H1 (cell line): Measurements from ENCODE around the gene DYSF. TPM values are rescaled to one million over a fixed set of nuclear protein-coding genes. Genes with fewer than 3 reads are reported as not detected.
A peak's percentile ranks its signal among the peaks of the same experiment; 100 is the strongest.

ENCODE experiments used
- CTCF ChIA-PET: fragments of 300-600 bp; sonication (Branson Sonifier 250); formaldehyde crosslinking; loops from one replicate; lab custom pipeline; 2021; ENCODE audit not compliant: partially characterized antibody; lab: Charles Lee
- POLR2A ChIA-PET: fragments of 300-600 bp; sonication (Branson Sonifier 250); formaldehyde crosslinking; loops from one replicate; lab custom pipeline; 2021; ENCODE audit warnings: inconsistent platforms; ENCODE audit not compliant: partially characterized antibody; lab: Charles Lee
- DNase-seq, 2 experiments: peaks; one replicate each; pipeline versions ENCODE4 v3.0.0 to v3.0.0-alpha.2; 2010 to 2022; ENCODE audit warnings: low spot score in 2 of 2, low read depth in 1 of 2, mixed read lengths in 1 of 2
- FAIRE-seq: peaks from 2 replicates; lab custom pipeline; 2011; peaks lifted over from hg19 to GRCh38; lab: Jason Lieb, UNC
- H2AFZ ChIP-seq: 2 replicates; pipeline ENCODE4 v1.8.1; 2012; ENCODE audit warnings: low read length, inconsistent platforms
- H2AK5ac ChIP-seq: 2 replicates; pipeline ENCODE4 v1.6.1; 2013; ENCODE audit warnings: low read depth, low read length
- H2BK120ac ChIP-seq: replicated peaks from 2 replicates; pipeline ENCODE3; 2013; ENCODE audit warnings: low read depth, low read length, inconsistent platforms
- H2BK12ac ChIP-seq: 2 replicates; pipeline ENCODE4 v1.6.1; 2013; ENCODE audit warnings: low read depth, low read length
- H2BK15ac ChIP-seq: 2 replicates; pipeline ENCODE4 v1.6.1; 2013; ENCODE audit warnings: low read length
- H2BK20ac ChIP-seq: 2 replicates; pipeline ENCODE4 v1.6.1; 2013; ENCODE audit warnings: low read length
- H2BK5ac ChIP-seq: 2 replicates; pipeline ENCODE4 v1.6.1; 2013; ENCODE audit warnings: low read depth, low read length
- H3K14ac ChIP-seq: 2 replicates; pipeline ENCODE4 v1.6.1; 2013; ENCODE audit warnings: inconsistent platforms; ENCODE audit not compliant: insufficient read length
- H3K18ac ChIP-seq: 2 replicates; pipeline ENCODE4 v1.6.1; 2013; ENCODE audit warnings: low read length; ENCODE audit errors: extremely low read depth
- H3K23ac ChIP-seq: 2 replicates; pipeline ENCODE4 v1.6.1; 2013; ENCODE audit warnings: inconsistent platforms; ENCODE audit not compliant: insufficient read length
- H3K23me2 ChIP-seq: 2 replicates; pipeline ENCODE4 v1.6.1; 2013; ENCODE audit warnings: low read depth, low read length
- H3K27ac ChIP-seq: 2 replicates; pipeline ENCODE4 v1.6.1; 2011; ENCODE audit warnings: low read depth, low read length, inconsistent platforms
- H3K27me3 ChIP-seq, 4 experiments: replicated peaks in 1 of 4; 1 replicate in 1 of 4; 2 replicates in 3 of 4; pipeline versions ENCODE4 v1.6.1 to v1.8.1; 2011 to 2013; ENCODE audit warnings: low read length in 3 of 4, mild to moderate bottlenecking in 3 of 4, inconsistent platforms in 2 of 4, mixed read lengths in 2 of 4, moderate library complexity in 1 of 4; ENCODE audit not compliant: control insufficient read depth in 3 of 4, insufficient read depth in 3 of 4; ENCODE audit errors: extremely low read depth in 1 of 4
- H3K36me3 ChIP-seq, 4 experiments: 2 replicates each; pipeline versions ENCODE4 v1.6.1 to v1.8.1; 2011 to 2013; ENCODE audit warnings: mild to moderate bottlenecking in 4 of 4, low read length in 3 of 4, moderate library complexity in 2 of 4, control low read depth in 1 of 4, inconsistent platforms in 1 of 4; ENCODE audit not compliant: insufficient read depth in 4 of 4, control insufficient read depth in 2 of 4
- H3K4ac ChIP-seq: replicated peaks from 2 replicates; pipeline ENCODE3; 2013; ENCODE audit warnings: low read length, low read depth, mixed read lengths, inconsistent platforms; ENCODE audit not compliant: insufficient read length
- H3K4me1 ChIP-seq, 4 experiments: replicated peaks in 1 of 4; 1 replicate in 1 of 4; 2 replicates in 3 of 4; pipeline versions ENCODE4 v1.6.1 to v1.8.1; 2011 to 2013; ENCODE audit warnings: low read length in 3 of 4, inconsistent platforms in 2 of 4, mixed read lengths in 1 of 4; ENCODE audit not compliant: insufficient read depth in 4 of 4, control insufficient read depth in 3 of 4
- H3K4me2 ChIP-seq, 2 experiments: 2 replicates each; pipeline versions ENCODE4 v1.6.1 to v1.8.1; 2011 to 2013; ENCODE audit warnings: low read depth in 2 of 2, low read length in 2 of 2, control low read depth in 1 of 2, inconsistent platforms in 1 of 2, mild to moderate bottlenecking in 1 of 2; ENCODE audit not compliant: insufficient read depth in 1 of 2
- H3K4me3 ChIP-seq, 4 experiments: fragments of 200-600, 300-600 bp in 1 of 4; sonication (generic), shearing (Covaris generic), sonication (Bioruptor Twin) in 1 of 4; 2 replicates each; pipeline versions ENCODE4 v1.5.1 to v1.8.1; 2011 to 2016; ENCODE audit warnings: low read length in 4 of 4, low read depth in 3 of 4, control low read depth in 2 of 4, inconsistent platforms in 2 of 4, mild to moderate bottlenecking in 2 of 4, mixed read lengths in 1 of 4, moderate library complexity in 1 of 4; ENCODE audit not compliant: insufficient read depth in 2 of 4; ENCODE audit errors: extremely low read depth in 1 of 4
- H3K56ac ChIP-seq: replicated peaks from 2 replicates; pipeline ENCODE3; 2013; ENCODE audit warnings: low read depth, mild to moderate bottlenecking, mixed read lengths, low read length, inconsistent platforms; ENCODE audit not compliant: insufficient read length
- H3K79me1 ChIP-seq: 2 replicates; pipeline ENCODE4 v1.6.1; 2013; ENCODE audit warnings: low read depth, low read length, control low read depth
- H3K79me2 ChIP-seq, 2 experiments: 2 replicates each; pipeline versions ENCODE4 v1.6.1 to v1.8.1; 2012 to 2013; ENCODE audit warnings: low read length in 2 of 2, mild to moderate bottlenecking in 2 of 2, inconsistent platforms in 1 of 2; ENCODE audit not compliant: insufficient read depth in 2 of 2, control insufficient read depth in 1 of 2
- H3K9ac ChIP-seq, 4 experiments: replicated peaks in 1 of 4; 1 replicate in 1 of 4; 2 replicates in 3 of 4; pipeline versions ENCODE4 v1.6.1 to v1.8.1; 2011 to 2013; ENCODE audit warnings: low read depth in 3 of 4, low read length in 3 of 4, control low read depth in 2 of 4, mild to moderate bottlenecking in 2 of 4, moderate library complexity in 2 of 4, inconsistent platforms in 1 of 4; ENCODE audit errors: extremely low read depth in 1 of 4
- H3K9me3 ChIP-seq, 2 experiments: 2 replicates each; pipeline versions ENCODE4 v1.6.1 to v1.8.1; 2012 to 2013; ENCODE audit warnings: mild to moderate bottlenecking in 2 of 2, moderate library complexity in 2 of 2, control low read depth in 1 of 2, inconsistent platforms in 1 of 2, low read depth in 1 of 2, low read length in 1 of 2, mixed read lengths in 1 of 2; ENCODE audit not compliant: insufficient read depth in 2 of 2
- H4K20me1 ChIP-seq, 2 experiments: replicated peaks in 1 of 2; 2 replicates each; pipeline versions ENCODE3 to v1.8.1; 2011 to 2013; ENCODE audit warnings: inconsistent platforms in 2 of 2, low read length in 2 of 2, mild to moderate bottlenecking in 1 of 2; ENCODE audit not compliant: insufficient read depth in 2 of 2, control insufficient read depth in 1 of 2
- H4K5ac ChIP-seq: 2 replicates; pipeline ENCODE4 v1.6.1; 2013; ENCODE audit warnings: low read length, low read depth, mixed read lengths, inconsistent platforms; ENCODE audit not compliant: insufficient read length
- H4K8ac ChIP-seq: 2 replicates; pipeline ENCODE4 v1.8.0; 2013; ENCODE audit warnings: mild to moderate bottlenecking, moderate library complexity, low read length, inconsistent platforms; ENCODE audit not compliant: insufficient read depth; ENCODE audit errors: extremely low read depth
- H4K91ac ChIP-seq: replicated peaks from 2 replicates; pipeline ENCODE3; 2013; ENCODE audit warnings: low read length, mixed read lengths, inconsistent platforms; ENCODE audit not compliant: insufficient read length
- CBX8 ChIP-seq: fragments of 300-800, 300-1000 bp; sonication (generic); IDR thresholded peaks from 2 replicates; pipeline ENCODE4 v1.7.1; 2016; ENCODE audit warnings: low read depth, low read length, borderline replicate concordance
- CEBPB ChIP-seq: IDR thresholded peaks from 2 replicates; pipeline ENCODE4 v1.6.1; 2012; ENCODE audit warnings: low read depth, low read length
- CREB1 ChIP-seq: IDR thresholded peaks from 2 replicates; pipeline ENCODE4 v1.6.1; 2012; ENCODE audit warnings: inconsistent platforms
- E2F6 ChIP-seq: IDR thresholded peaks from 2 replicates; pipeline ENCODE4 v1.6.1; 2012; ENCODE audit warnings: inconsistent platforms
- JUND ChIP-seq: IDR thresholded peaks from 2 replicates; pipeline ENCODE4 v1.6.1; 2011; ENCODE audit warnings: mild to moderate bottlenecking, improper control_type of control experiment, low read length
- NRF1 ChIP-seq: IDR thresholded peaks from 2 replicates; pipeline ENCODE4 v1.6.1; 2011; ENCODE audit warnings: mild to moderate bottlenecking, low read depth, low read length, improper control_type of control experiment
- SP4 ChIP-seq: IDR thresholded peaks from 2 replicates; pipeline ENCODE4 v1.6.1; 2012; ENCODE audit warnings: low read length, inconsistent platforms
- TAF7 ChIP-seq: optimal IDR thresholded peaks from 2 replicates; pipeline ENCODE3; 2011; ENCODE audit warnings: low read depth, mild to moderate bottlenecking, inconsistent platforms, low read length, moderate library complexity, borderline replicate concordance
- TCF12 ChIP-seq: IDR thresholded peaks from 2 replicates; pipeline ENCODE4 v1.6.1; 2011; ENCODE audit warnings: low read depth, mild to moderate bottlenecking, low read length
- TEAD4 ChIP-seq: IDR thresholded peaks from 2 replicates; pipeline ENCODE4 v1.6.1; 2012; ENCODE audit warnings: low read depth, low read length, inconsistent platforms, mixed read lengths
- WGBS, 2 experiments: shearing (Covaris generic) in 1 of 2; methylation state at CpG; one replicate each; pipeline versions ENCODE4 v1.1.6 to v1.1.7; 2013 to 2015; ENCODE audit warnings: low lambda C conversion rate in 2 of 2, mixed read lengths in 2 of 2, inconsistent platforms in 1 of 2, low coverage in 1 of 2, missing lambda C conversion rate in 1 of 2; ENCODE audit not compliant: insufficient replicate concordance in 2 of 2, insufficient coverage in 1 of 2, insufficient read length in 1 of 2; ENCODE audit errors: extremely low coverage in 1 of 2, missing lambda C conversion rate in 1 of 2; 5-methylcytosine and 5-hydroxymethylcytosine counted together
- polyA plus RNA-seq, 7 experiments: library from polyadenylated mRNA; depleted of rRNA in 3 of 7; stranded (reverse) in 5 of 7; unstranded in 2 of 7; fragments of >200 nt in 5 of 7; fragments of 200-250 nt in 2 of 7; gene quantifications; 1 replicate in 5 of 7; 2 replicates in 1 of 7; 4 replicates in 1 of 7; pipeline versions ENCODE4 v1.2.1 to v1.2.3, GENCODE V29; 2011 to 2013; ENCODE audit warnings: missing spikeins in 2 of 7, mixed read lengths in 2 of 7
- total RNA-seq: library from RNA; stranded (reverse); fragmentation: NEBNext Ultra II Directional; extraction: Animal tissue kit (Norgen Biotek cat#: 25700); gene quantifications from 2 replicates; pipeline ENCODE4 v1.2.1, GENCODE V29; 2021
- TF ChIP-seq, protein P1 (sequence below): IDR thresholded peaks from 2 replicates; pipeline ENCODE4 v1.6.1; 2011; ENCODE audit warnings: low read length, improper control_type of control experiment

The DYSF gene
- total and polyA plus RNA-seq, 2 of the 8 experiments (the other 6 are each of a cell fraction or from before 2014, with no cell fraction given), result 5.8 to 7.1 TPM

DNA sequence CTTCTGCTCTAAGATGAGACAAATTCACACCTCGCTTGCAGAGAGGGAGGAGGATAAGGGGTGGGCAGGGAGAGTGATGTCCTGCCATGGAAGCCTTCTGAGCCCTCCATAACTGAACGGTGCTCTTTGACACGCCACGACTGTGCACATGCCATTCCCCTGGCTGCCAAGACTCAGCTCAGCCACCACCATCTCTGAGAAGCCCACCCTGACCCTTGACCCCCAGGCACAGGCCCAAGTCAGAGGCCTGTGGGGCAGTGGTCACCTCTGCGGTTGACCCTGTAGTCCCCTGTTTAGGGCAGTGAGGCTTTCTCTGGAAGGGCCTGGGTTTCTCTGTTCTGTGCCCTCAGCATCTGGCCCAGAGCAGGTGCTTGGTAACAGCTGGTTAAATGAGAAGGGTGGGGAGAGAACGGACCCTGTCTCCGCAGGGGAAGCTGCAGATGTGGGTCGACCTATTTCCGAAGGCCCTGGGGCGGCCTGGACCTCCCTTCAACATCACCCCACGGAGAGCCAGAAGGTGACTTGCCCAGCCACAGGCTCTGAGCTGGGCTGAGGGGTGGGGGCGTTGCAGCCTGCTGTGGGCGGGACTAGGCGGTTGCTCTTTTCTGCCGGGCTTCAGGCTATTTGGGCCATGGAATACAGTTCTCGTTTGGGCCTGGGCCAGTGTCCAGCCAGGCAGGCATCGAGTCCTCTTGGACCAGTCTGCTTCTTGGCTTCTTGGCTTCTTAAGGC is 215.1 kb downstream of the DYSF start:
- Histone ChIP-seq H3K27me3 (no peaks in the 10 kb centered on the region), H2AK5ac (no peak overlapping the region), H3K79me1 (no peaks in the 10 kb centered on the region), H3K27ac (no peak overlapping the region), H3K4me2 (no peak overlapping the region), H4K8ac (no peak overlapping the region), H2BK5ac (no peak overlapping the region), H3K36me3 (no peaks in the 10 kb centered on the region), H2BK120ac (no peak overlapping the region), H4K20me1 (no peaks in the 10 kb centered on the region), H3K9ac (no peak overlapping the region), H3K18ac (no peak overlapping the region), H3K56ac (no peak overlapping the region), H3K79me2 (no peaks in the 10 kb centered on the region), H2AFZ (no peak overlapping the region), H3K23ac (no peak overlapping the region), H4K5ac (no peak overlapping the region), H4K91ac (no peak overlapping the region), H3K14ac (no peak overlapping the region), H3K4me1 (no peaks in the 10 kb centered on the region; a peak in 1 of 7 replicates), H2BK20ac (no peak overlapping the region), H3K4me3 (no peak overlapping the region), H3K23me2 (no peaks in the 10 kb centered on the region), H3K4ac (no peak overlapping the region), H3K9me3 (no peaks in the 10 kb centered on the region), H2BK15ac (no peak overlapping the region), H2BK12ac (no peak overlapping the region)
- WGBS, 2 experiments, result 88% methylated on average over 17 of the region's 17 CpGs; no CpG with 5 or more reads in 1 of the 2 experiments
- ChIA-PET CTCF (interaction anchor here (0.7 to 10.2 kb wide), 4 partner anchors 16 to 255 kb away, joined by 3 to 97 read pairs (median 4); no protein-coding TSS in a partner anchor), POLR2A (no interaction called here)
- peak in 1 of 2 experiments; percentile 37 for DNase-seq
- FAIRE-seq, result no peak
- no peak for TF ChIP-seq JUND
- no peak for TF ChIP-seq SP4
- no peak for TF ChIP-seq CEBPB
- TF ChIP-seq, protein P1, sequence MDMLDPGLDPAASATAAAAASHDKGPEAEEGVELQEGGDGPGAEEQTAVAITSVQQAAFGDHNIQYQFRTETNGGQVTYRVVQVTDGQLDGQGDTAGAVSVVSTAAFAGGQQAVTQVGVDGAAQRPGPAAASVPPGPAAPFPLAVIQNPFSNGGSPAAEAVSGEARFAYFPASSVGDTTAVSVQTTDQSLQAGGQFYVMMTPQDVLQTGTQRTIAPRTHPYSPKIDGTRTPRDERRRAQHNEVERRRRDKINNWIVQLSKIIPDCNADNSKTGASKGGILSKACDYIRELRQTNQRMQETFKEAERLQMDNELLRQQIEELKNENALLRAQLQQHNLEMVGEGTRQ, result no peak
- TF ChIP-seq TCF12, result no peak
- no peak for TF ChIP-seq TEAD4
- no peak for TF ChIP-seq E2F6
- no peak for TF ChIP-seq CBX8
- TF ChIP-seq TAF7, result no peak
- no peak for TF ChIP-seq NRF1
- TF ChIP-seq CREB1, result no peak
